ENCODE data around the gene CMTM6.

Gene CMTM6

DNA sequence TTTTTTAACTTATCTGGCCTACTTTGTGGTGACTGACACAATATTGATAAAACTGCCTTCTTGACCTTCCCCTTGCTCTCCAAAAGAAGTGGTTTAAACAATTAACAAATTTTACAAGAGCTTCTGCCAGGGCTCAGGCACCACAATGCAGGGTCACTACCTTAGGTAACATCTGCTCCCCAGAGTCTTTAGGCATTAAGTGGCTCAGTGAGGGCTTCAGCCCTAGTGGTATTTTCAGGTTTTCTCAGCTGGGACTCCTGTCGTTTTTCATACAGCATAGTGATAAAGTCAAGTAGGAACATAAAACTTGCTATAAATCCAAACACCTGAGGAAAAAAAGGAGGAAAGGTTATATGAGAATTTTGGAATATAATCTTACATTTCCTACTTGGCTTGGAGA, 18.9 kb downstream of the CMTM6 start:
- Histone ChIP-seq H3K4me3 (ENCODE audit: low read depth in 1 of 2, low read length in 2 of 2) (no peak overlapping the region), H3K36me3 (ENCODE audit: insufficient read depth, low read length) (peaks cover 59% of the 10 kb centered on the region), H3K4me1 (ENCODE audit: insufficient read depth, low read length) (no peaks in the 10 kb centered on the region), H3K27me3 (ENCODE audit: insufficient read depth, low read length, poor library complexity) (no peaks in the 10 kb centered on the region), H4K20me1 (ENCODE audit: insufficient read depth, low read length) (no peaks in the 10 kb centered on the region), H3K27ac (ENCODE audit: low read length) (no peak overlapping the region), H2AFZ (ENCODE audit: low read depth, low read length) (no peak overlapping the region), H3K9ac (ENCODE audit: low read depth, low read length) (no peak overlapping the region), H3K9me3 (ENCODE audit: insufficient read depth, low read length, severe bottlenecking) (no peaks in the 10 kb centered on the region), H3K79me2 (ENCODE audit: insufficient read depth, low read length) (no peaks in the 10 kb centered on the region), H3K4me2 (ENCODE audit: insufficient read depth, low read length) (no peak overlapping the region)
- TF ChIP-seq CTCF (IDR thresholded peaks at IDR 0.05; ENCODE audit: borderline replicate concordance, extremely low read depth, low read length, poor library complexity, severe bottlenecking) (no peak), EZH2 (IDR thresholded peaks at IDR 0.05; ENCODE audit: borderline replicate concordance, low read depth, low read length, severe bottlenecking) (no peak)
- DNase-seq (no peak), ATAC-seq (ENCODE audit: insufficient read depth, low read depth) (no peak)

DNA sequence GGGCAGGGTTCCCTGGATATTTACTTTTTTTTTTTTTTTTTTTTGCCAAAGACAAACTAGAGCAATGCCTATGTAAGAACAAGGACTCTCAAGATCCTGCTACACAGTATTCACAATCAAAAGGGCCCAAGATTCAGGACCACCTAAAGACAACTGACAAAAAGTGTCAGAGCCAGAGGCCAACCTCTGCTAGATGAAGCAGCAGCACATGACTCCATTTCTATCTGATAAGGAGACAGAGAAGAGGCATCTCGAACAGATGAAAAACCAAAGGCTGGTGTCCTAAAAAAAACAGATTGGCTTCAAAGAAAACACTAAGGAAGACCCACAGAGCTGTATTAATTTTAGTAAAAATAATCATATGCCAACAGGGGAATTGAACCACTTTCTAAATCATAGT, 20.0 kb downstream of the CMTM6 start:
- no peak for ATAC-seq (ENCODE audit: insufficient read depth, low read depth)
- no peak overlapping the region for H3K27ac ChIP-seq (ENCODE audit: low read length)
- H2AFZ ChIP-seq (ENCODE audit: low read depth, low read length) = no peak overlapping the region
- no peaks in the 10 kb centered on the region for H3K79me2 ChIP-seq (ENCODE audit: insufficient read depth, low read length)
- H3K9ac ChIP-seq (ENCODE audit: low read depth, low read length) = no peak overlapping the region
- no peak for DNase-seq
- H3K9me3 ChIP-seq (ENCODE audit: insufficient read depth, low read length, severe bottlenecking) = no peaks in the 10 kb centered on the region
- H3K4me3 ChIP-seq (ENCODE audit: low read depth in 1 of 2, low read length in 2 of 2) = no peak overlapping the region
- no peaks in the 10 kb centered on the region for H4K20me1 ChIP-seq (ENCODE audit: insufficient read depth, low read length)
- no peaks in the 10 kb centered on the region for H3K4me1 ChIP-seq (ENCODE audit: insufficient read depth, low read length)
- TF ChIP-seq EZH2 (IDR thresholded peaks at IDR 0.05; ENCODE audit: borderline replicate concordance, low read depth, low read length, severe bottlenecking) = no peak
- TF ChIP-seq CTCF (IDR thresholded peaks at IDR 0.05; ENCODE audit: borderline replicate concordance, extremely low read depth, low read length, poor library complexity, severe bottlenecking) = no peak
- no peaks in the 10 kb centered on the region for H3K27me3 ChIP-seq (ENCODE audit: insufficient read depth, low read length, poor library complexity)
- no peak overlapping the region for H3K4me2 ChIP-seq (ENCODE audit: insufficient read depth, low read length)
- peaks cover 65% of the 10 kb centered on the region for H3K36me3 ChIP-seq (ENCODE audit: insufficient read depth, low read length)

- Histone ChIP-seq H3K36me3 (ENCODE audit: insufficient read depth, low read length) (peaks cover 59% of the 10 kb centered on the region), H2AFZ (ENCODE audit: low read depth, low read length) (no peak overlapping the region), H3K4me3 (ENCODE audit: low read depth in 1 of 2, low read length in 2 of 2) (no peak overlapping the region), H3K4me2 (ENCODE audit: insufficient read depth, low read length) (no peak overlapping the region), H3K4me1 (ENCODE audit: insufficient read depth, low read length) (no peaks in the 10 kb centered on the region), H4K20me1 (ENCODE audit: insufficient read depth, low read length) (no peaks in the 10 kb centered on the region), H3K9me3 (ENCODE audit: insufficient read depth, low read length, severe bottlenecking) (no peaks in the 10 kb centered on the region), H3K27ac (ENCODE audit: low read length) (no peak overlapping the region), H3K27me3 (ENCODE audit: insufficient read depth, low read length, poor library complexity) (no peaks in the 10 kb centered on the region), H3K79me2 (ENCODE audit: insufficient read depth, low read length) (no peaks in the 10 kb centered on the region), H3K9ac (ENCODE audit: low read depth, low read length) (no peak overlapping the region)
- ATAC-seq (ENCODE audit: insufficient read depth, low read depth) = no peak
- no peak for DNase-seq
- TF ChIP-seq CTCF (IDR thresholded peaks at IDR 0.05; ENCODE audit: borderline replicate concordance, extremely low read depth, low read length, poor library complexity, severe bottlenecking) (no peak), EZH2 (IDR thresholded peaks at IDR 0.05; ENCODE audit: borderline replicate concordance, low read depth, low read length, severe bottlenecking) (no peak)
These were observed 20.6 kb downstream of the CMTM6 start for GRCh38 chr3:32481791-32482631.
